Caki2 (cell line): ENCODE results near the gene SRRD. TPM values are rescaled to one million over a fixed set of nuclear protein-coding genes. Genes with fewer than 3 reads are reported as not detected.
"Not testable (repeated sequence)": the region's sequence is repeated elsewhere in the genome, so short reads cannot be mapped to it uniquely, and the experiment has no call there.

Source experiments
- DNase-seq: peaks from one replicate; pipeline ENCODE4 v3.0.0-alpha.2; 2015; ENCODE audit warnings: low read depth
- in situ Hi-C: cut with HindIII; loops from 2 replicates; pipeline ENCODE4 v1.10.0; 2016; ENCODE audit warnings: low sequenced_read_pairs, low pct_unique_long_range_greater_than_20kb, mixed read lengths
- total RNA-seq: library from RNA; depleted of rRNA; stranded (reverse); fragments of >200 nt; shearing (Covaris generic); gene quantifications from 2 replicates; pipeline ENCODE4 v1.2.3, GENCODE V29; 2014; ENCODE audit warnings: low replicate concordance; rRNA removed

The SRRD gene, protein sequence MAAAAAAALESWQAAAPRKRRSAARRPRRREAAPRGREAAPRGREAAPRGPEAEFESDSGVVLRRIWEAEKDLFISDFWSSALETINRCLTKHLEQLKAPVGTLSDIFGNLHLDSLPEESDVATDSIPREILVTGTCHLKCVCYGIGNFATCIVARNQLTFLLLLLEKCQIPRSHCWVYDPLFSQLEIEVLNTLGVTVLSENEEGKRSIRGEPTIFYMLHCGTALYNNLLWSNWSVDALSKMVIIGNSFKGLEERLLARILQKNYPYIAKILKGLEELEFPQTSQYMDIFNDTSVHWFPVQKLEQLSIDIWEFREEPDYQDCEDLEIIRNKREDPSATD
- total RNA-seq, result 38.6 and 41.7 TPM in 2 replicates

GRCh38 chr22:26483439-26484359 is at the start of gene SRRD, which contains the start of gene HPS4:
Gene SRRD (plus strand): TSS chr22:26483877. CDS start chr22:26483891, 14 bp downstream.
Gene HPS4 (minus strand): TSS chr22:26483783. CDS start chr22:26481762, 2,021 bp downstream.
- peak; percentile 93 for DNase-seq
- in situ Hi-C loops, result no loop called here

GRCh38 chr22:26435327-26436093 is 48.2 kb upstream of the SRRD start:
- in situ Hi-C loops, result no loop called here
- no peak for DNase-seq

- no peak for DNase-seq
- in situ Hi-C loops, result no loop called here
Observed at GRCh38 chr22:26436903-26437515, 46.7 kb upstream of the SRRD start.

- in situ Hi-C loops, result no loop called here
- no peak for DNase-seq
Observed at GRCh38 chr22:26437694-26438392, 45.8 kb upstream of the SRRD start.

DNA sequence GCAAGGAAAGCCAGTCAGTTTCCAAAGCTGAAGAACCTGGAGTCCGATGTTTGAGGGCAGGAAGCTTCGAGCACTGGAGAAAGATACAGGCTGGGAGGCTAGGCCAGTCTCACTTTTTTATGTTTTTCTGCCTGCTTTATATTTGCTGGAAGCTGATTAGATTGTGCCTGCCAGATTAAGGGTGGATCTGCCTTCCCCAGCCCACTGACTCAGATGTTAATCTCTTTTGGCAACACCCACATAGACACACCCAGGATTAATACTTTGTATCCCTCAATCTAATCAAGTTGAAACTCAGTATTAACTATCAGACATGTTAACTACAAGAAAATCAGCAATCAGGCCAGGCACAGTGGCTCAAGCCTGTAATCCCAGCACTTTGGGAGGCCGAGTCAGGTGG is 44.9 kb upstream of the SRRD start:
- in situ Hi-C loops, DNase-seq: not testable (repeated sequence)

DNA sequence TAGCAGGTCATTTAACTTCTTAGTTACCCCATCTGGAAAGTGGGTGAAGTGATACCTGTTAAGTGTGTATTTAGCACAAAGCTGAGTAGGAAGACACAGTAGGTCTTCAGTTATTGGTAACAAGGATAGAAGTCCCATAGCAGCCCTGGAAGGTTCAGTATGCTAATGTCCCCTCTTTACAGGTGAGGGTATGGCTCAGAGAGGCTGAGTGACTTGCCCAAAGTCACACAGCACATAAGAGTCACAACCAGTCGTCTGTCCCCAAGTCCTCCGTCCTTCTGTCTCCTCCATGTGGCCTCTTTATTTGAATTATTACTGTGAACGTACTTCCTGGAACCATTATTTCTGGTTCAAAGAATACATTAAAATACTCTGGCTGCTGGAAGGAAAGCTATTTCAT is 44.1 kb upstream of the SRRD start:
- DNase-seq, result no peak
- in situ Hi-C loops, result no loop called here

DNA sequence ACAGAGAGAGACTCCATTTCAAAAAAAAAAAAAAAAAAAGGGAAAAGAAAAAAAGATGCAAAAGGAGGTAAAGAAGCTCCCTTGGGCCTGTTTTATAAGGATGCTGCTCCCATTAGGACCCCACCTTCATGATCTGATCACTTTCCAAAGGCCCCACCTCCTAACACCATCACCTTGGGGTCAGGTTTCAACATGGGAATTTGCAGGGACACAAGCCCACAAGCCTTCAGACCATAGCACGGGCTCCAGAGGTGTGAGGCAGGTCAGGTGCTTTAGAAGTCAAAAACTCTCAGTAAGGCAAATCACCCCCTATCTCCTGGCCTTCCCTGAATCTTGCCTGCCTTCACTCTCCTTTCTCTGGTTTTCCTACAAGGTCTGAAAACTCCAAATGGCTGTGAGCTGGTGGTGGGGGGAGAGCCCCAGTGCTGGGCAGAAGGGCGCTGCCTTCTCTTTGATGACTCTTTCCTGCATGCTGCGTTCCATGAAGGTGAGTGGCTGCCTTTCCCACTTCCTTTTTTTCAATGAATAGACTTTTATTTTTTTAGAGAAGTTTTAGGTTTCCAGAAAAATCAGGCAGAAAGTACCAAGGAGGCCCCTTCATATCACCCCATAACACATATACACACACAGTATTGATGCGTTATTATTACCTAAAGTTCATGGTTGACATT is 41.5 kb upstream of the SRRD start:
- in situ Hi-C loops, result no loop called here

GRCh38 chr22:26443901-26444690 is 39.6 kb upstream of the SRRD start:
- DNase-seq, result no peak
- in situ Hi-C loops, result no loop called here

More for the DNA sequence above, 41.5 kb upstream of the SRRD start:
- no peak for DNase-seq

GRCh38 chr22:26444777-26445176 is 38.9 kb upstream of the SRRD start:
- DNase-seq, result no peak
- in situ Hi-C loops, result no loop called here

- DNase-seq, result no peak
- in situ Hi-C loops, result no loop called here
Observed at GRCh38 chr22:26445577-26446275, 38.0 kb upstream of the SRRD start.

GRCh38 chr22:26446808-26447515 is 36.7 kb upstream of the SRRD start:
- in situ Hi-C loops, result no loop called here

GRCh38 chr22:26447584-26448329 is 35.9 kb upstream of the SRRD start:
- in situ Hi-C loops, result no loop called here
- no peak for DNase-seq

More at GRCh38 chr22:26446808-26447515, 36.7 kb upstream of the SRRD start:
- no peak for DNase-seq

GRCh38 chr22:26448334-26448733 is 35.3 kb upstream of the SRRD start:
- in situ Hi-C loops, result no loop called here
- DNase-seq, result no peak

GRCh38 chr22:26448941-26449340 is 34.7 kb upstream of the SRRD start:
- in situ Hi-C loops, result no loop called here
- no peak for DNase-seq
